Skeletal muscle tissue (tissue), 4 donors: ENCODE measurements around the gene MYLK3. TPM values are rescaled to one million over a fixed set of nuclear protein-coding genes. Genes with fewer than 3 reads are reported as not detected.

Experiments
- H3K27ac ChIP-seq: one replicate; pipeline ENCODE4 v1.7.0; 2013; ENCODE audit warnings: mild to moderate bottlenecking, low read depth, low read length, inconsistent platforms
- H3K27me3 ChIP-seq, 3 donors: one replicate each; pipeline ENCODE4 v1.7.0; 2013; ENCODE audit warnings: low read length in 3 of 3; ENCODE audit not compliant: control insufficient read depth in 3 of 3, insufficient read depth in 3 of 3
- H3K36me3 ChIP-seq, 3 donors: one replicate each; pipeline ENCODE4 v1.7.0; 2013; ENCODE audit warnings: low read length in 3 of 3; ENCODE audit not compliant: control insufficient read depth in 3 of 3, insufficient read depth in 3 of 3
- H3K4me1 ChIP-seq, 3 donors: one replicate each; pipeline ENCODE4 v1.7.0; 2013; ENCODE audit warnings: low read length in 3 of 3, mild to moderate bottlenecking in 3 of 3; ENCODE audit not compliant: control insufficient read depth in 3 of 3, insufficient read depth in 3 of 3
- H3K4me3 ChIP-seq, 3 donors: one replicate each; pipeline ENCODE4 v1.7.0; 2013; ENCODE audit warnings: low read length in 3 of 3
- H3K9ac ChIP-seq, 3 donors: one replicate each; pipeline ENCODE4 v1.7.0; 2013; ENCODE audit warnings: low read length in 3 of 3, mild to moderate bottlenecking in 3 of 3, moderate library complexity in 2 of 3, low read depth in 1 of 3
- H3K9me3 ChIP-seq, 3 donors: one replicate each; pipeline ENCODE4 v1.7.0; 2013; ENCODE audit warnings: low read length in 3 of 3; ENCODE audit not compliant: control insufficient read depth in 3 of 3
- total RNA-seq: library from RNA; depleted of rRNA; stranded (reverse); fragments of >200 nt; gene quantifications from one replicate; pipeline ENCODE4 v1.2.3, GENCODE V29; 2014
- donor health status: Osteomylitis.

The MYLK3 gene
- total RNA-seq, result 13.6 TPM

DNA sequence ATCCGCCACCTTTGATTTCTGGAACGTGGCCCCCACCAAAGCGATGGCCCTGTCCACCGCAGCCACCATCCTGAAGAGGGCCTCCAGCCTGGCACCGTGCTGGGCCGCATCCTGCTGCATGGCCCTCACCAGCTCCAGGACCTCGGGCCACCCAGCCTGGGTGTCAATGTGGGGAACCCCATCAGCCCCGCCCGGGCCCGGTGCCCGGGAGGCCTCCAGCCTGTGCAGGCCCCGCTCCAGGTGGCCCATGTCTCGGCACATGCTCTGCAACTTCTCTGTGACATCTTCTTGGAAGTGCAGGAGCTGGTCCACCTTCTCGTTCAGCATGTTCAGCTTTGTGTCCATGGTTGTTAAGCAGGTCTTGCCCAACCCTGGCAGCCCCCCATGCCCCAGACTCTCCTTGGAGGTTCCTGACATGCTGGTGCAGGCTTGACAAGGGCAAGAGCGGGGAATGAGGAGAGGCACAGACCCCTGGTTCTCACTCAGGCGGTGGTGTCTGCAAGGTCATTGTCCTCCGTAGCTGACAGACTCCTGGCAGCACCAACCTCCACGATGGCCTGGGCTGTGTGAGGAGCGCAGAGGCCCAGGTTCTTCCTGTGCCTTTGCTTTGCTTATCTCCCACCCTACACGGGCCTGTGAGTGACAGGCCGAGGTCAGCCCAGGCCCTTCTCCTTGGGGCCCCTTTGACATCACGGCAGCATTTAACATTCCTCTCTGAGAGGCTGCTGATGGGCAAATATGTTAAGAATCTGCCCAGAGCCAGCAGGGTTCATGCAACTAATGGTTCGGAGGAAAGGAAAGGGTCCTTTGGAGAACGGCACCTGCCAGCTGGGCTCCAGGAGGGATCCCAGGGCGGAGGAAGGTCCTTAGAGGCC, at the start of gene MYLK3:
MYLK3 (minus strand) TSS at position 568 of the 875 bp plus-strand sequence; CDS start at position 417, 151 bp downstream.
- Histone ChIP-seq H3K27me3 (no peaks in the 10 kb centered on the region), H3K9me3 (no peaks in the 10 kb centered on the region), H3K27ac (peak within 1 kb of the TSS; percentile 91), H3K9ac (peak within 1 kb of the TSS; percentile 61 to 76 (median 76)), H3K4me1 (peaks cover 20 to 49% (median 36%) of the 10 kb centered on the region in 3 donors), H3K4me3 (peak within 1 kb of the TSS in 2 of 3 donors; percentile 37 to 52), H3K36me3 (no peaks in the 10 kb centered on the region)

DNA sequence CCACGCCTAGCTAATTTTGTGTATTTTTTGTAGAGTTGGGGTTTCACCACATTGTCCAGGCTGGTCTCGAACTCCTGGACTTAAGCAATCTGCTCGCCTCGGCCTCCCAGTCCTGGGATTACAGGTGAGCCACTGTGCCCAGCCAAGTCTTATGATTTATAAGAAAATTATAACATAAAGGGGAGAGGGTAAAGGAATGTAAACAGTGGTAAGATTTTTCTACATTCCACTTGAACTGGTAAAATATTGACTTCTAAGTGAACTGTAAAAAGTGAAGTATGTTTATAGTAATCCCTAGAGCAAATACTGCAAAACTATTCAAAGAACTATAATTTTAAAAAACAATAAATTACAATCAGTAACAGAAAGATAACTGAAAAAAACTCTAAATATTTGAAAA, 49.4 kb upstream of the MYLK3 start:
- Histone ChIP-seq H3K4me1 (no peaks in the 10 kb centered on the region), H3K9ac (no peak overlapping the region), H3K4me3 (no peak overlapping the region), H3K9me3 (no peaks in the 10 kb centered on the region), H3K27me3 (no peaks in the 10 kb centered on the region), H3K27ac (no peak overlapping the region), H3K36me3 (peaks cover 0 to 6% (median under 1%) of the 10 kb centered on the region in 3 donors)

DNA sequence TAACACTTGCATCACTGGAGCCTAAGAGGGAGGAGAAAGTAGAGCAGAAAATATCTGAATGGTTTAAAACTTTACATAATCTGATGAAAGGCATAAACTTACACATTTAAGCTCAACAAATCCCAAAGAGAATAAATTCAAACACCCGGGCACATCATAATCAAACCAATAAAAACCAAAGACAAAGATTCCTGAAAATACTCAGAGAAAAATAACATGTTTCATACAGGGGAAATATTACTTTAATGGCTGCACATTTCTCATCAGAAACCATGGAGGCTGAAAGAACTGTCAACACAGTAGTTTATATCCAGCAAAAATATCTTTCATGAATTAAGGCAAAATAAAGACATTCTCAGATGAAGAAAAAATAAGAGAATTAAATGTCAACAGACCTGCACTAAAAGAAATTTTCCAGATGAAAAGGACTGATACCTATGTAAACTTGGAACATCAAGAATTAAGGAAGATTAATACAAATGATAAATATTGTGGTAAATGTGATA, 48.7 kb upstream of the MYLK3 start:
- H3K4me1 ChIP-seq, result no peaks in the 10 kb centered on the region
- no peaks in the 10 kb centered on the region for H3K9me3 ChIP-seq
- H3K27ac ChIP-seq, result no peak overlapping the region
- H3K9ac ChIP-seq, result no peak overlapping the region
- H3K36me3 ChIP-seq, result peaks cover 0 to 5% (median 0%) of the 10 kb centered on the region in 3 donors
- no peaks in the 10 kb centered on the region for H3K27me3 ChIP-seq
- H3K4me3 ChIP-seq, result no peak overlapping the region

DNA sequence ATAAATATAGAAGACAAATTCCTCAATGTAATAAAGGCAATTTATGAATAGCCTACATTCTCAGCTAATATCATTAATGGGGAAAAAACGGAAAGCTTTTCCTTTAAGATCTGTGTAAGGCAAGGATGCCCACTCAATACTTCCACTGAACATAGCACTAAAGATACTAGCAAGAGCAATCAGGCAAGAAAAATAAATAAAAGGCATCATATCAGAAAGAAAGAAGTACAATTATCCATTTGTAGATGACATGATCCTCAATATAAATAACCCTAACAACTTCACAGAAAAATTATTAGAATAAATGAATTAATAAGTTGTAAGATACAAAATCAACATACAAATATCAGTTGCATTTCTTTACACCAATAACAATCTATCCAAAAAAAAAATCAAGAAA, 45.7 kb upstream of the MYLK3 start:
- no peak overlapping the region for H3K27ac ChIP-seq
- no peaks in the 10 kb centered on the region for H3K4me1 ChIP-seq
- H3K27me3 ChIP-seq, result no peaks in the 10 kb centered on the region
- H3K9ac ChIP-seq, result no peak overlapping the region
- H3K4me3 ChIP-seq, result no peak overlapping the region
- H3K9me3 ChIP-seq, result no peaks in the 10 kb centered on the region
- peaks cover 0 to 5% (median 0%) of the 10 kb centered on the region in 3 donors for H3K36me3 ChIP-seq

DNA sequence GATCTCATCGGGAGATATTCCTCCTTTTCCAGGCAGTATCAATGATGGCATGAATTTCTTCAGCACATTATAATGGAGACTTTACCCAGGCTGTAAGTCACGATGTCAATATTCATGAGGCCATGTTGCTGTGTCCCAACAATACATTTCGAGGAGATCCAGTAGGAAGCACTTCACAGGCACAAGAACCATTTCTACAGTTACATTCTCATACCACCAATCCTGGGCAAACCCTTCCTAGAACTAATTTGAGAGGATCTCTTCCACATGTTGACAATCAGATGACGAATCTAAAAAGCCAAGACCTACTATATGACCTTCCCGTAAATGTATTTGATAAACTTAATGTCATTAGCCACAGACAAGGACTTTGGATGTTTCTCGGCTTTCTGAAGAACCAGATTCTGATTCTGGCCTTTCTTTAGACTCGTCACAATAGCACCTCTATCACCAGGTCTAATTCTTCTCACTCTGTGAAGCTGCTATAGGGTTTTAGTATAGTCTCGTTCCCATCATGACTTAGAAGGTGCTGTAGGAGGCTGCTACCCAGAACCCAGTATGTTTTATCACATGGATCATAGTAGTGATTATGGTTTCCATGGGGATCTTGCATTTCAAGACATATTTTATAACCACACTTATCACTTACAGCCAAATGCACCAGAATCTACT, 42.6 kb upstream of the MYLK3 start:
- Histone ChIP-seq H3K9ac (peak overlapping the region in 2 of 3 donors; percentile 61 to 86), H3K4me1 (no peaks in the 10 kb centered on the region), H3K36me3 (no peaks in the 10 kb centered on the region), H3K27me3 (no peaks in the 10 kb centered on the region), H3K9me3 (no peaks in the 10 kb centered on the region), H3K4me3 (peak overlapping the region in 1 of 3 donors; percentile 86), H3K27ac (no peak overlapping the region)

DNA sequence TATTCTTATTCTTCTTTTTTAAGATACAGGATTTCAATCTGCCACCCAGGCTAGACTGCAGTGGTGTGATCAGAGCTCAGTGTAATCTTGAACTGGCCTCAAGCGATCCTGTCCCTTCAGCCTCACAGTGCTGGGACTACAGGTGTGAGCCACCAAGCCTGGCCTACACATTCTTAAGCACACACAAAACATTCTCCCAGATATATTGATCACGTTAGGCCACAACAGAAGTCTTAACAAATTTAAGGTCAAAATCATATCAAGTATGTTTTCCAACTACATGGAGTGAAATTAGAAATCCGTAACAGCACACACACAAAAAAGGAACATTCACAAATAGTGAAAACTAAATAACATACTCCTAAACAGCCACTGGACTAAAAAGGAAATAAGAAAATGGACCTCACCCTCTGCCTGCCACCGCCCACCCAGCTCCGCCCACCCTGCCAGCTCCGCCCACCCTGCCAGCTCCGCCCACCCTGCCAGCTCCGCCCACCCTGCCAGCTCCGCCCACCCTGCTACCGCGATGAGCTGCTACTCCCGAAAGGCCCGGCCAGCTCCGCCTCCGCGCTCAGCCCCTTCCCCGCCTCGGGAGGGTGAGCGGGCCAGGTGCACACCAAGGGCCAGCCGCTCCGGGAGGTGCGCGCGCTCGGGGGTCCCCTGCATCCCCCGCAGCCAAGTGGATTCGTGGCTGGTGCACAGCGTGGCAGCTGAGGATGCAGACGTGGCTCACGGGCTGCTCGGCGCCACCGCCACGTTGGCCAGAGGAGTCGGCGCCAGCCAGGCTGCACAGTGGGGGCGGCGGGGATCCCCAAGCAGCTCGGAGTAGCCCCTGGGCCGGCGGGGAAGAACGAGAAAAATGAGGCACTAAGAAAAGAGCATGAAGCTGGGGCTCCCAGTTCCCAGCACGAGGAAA, 41.6 kb upstream of the MYLK3 start:
- Histone ChIP-seq H3K4me1 (no peaks in the 10 kb centered on the region), H3K9me3 (no peaks in the 10 kb centered on the region), H3K36me3 (no peaks in the 10 kb centered on the region), H3K4me3 (peak overlapping the region; percentile 59 to 87 (median 86)), H3K27me3 (no peaks in the 10 kb centered on the region), H3K9ac (peak overlapping the region; percentile 34 to 86 (median 61)), H3K27ac (no peak overlapping the region)

DNA sequence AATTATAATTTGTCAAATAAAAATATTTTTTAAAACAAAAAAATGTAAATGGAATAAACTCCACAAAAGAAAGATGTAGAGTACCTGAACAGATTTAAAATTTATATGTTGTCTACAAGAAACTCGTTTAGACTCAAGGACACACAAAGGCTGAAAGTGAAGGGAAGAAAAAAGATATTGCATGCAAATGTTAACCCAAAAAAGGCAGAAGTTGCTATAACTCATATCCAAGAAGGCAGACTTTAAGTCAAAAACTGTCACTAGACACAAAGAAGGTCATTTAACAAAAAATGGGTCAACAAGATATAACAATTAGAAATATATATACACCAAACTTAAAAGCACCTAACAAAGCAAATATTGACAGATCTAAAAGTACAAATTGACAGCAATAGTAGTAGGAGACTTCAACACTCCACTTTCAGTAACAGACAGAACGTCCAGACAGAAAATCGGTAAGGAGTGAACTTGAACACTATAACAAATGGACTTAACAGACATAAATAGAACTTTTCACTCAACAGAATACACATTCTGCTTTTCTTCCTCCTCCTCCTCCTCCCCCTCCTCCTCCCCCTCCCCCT, 40.8 kb upstream of the MYLK3 start:
- Histone ChIP-seq H3K9me3 (no peaks in the 10 kb centered on the region), H3K4me1 (no peaks in the 10 kb centered on the region), H3K36me3 (no peaks in the 10 kb centered on the region), H3K27ac (no peak overlapping the region), H3K4me3 (no peak overlapping the region), H3K9ac (no peak overlapping the region), H3K27me3 (no peaks in the 10 kb centered on the region)

DNA sequence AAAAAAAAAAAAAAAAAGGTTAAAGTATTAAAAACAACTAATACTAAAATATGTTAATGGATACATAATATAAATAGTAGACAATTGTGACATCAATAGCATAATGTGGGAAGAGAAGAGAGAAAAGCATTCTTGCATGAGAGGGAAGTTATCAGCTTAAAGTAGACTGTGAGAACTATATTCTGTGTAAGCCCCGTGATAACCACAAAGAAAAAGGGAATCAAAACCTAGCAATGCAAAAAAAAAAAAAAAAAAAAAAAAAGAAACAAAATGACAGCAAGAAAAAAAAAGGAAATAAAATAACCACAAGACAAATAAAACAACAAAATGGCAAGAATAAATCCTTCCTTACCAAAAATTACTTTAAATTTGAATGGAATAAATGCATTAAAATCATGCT, 39.8 kb upstream of the MYLK3 start:
- H3K4me1 ChIP-seq, result no peaks in the 10 kb centered on the region
- H3K36me3 ChIP-seq, result no peaks in the 10 kb centered on the region
- no peak overlapping the region for H3K27ac ChIP-seq

DNA sequence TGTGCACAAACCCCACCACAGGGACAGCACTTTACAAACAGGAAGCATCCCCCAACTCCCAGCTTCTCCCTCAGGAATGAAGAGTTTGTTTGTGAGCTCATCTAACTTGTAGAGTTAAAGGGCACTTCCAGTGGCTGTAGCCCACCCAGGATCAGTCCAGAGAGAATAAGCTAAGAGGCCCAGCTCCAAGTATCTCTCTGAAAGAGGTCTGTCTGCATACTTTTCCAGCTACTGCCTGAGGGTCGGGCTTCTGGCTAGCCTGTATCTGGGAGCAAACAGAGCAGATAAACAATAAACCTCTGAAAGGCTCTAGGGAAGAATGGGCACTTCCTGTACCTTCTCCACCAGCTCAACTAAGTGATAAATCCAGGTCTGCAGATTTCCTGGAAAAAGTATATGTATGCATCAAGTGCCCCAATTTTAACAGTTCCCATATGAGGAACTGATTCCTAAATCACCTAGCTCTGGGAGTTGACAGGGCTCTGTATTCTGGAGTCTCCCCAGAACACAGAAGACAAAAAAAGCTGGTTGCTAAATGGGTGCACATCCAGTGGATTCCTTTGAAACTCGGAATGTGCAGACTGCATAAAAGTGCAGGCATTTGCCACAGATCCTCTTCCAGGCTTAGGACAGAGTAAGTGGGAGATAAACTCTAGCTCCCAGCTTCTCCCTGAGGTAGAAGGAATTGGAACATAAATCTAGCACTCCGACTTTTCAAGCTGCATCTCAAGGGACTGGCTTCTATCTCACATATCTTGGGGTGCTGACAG, 37.1 kb upstream of the MYLK3 start:
- no peaks in the 10 kb centered on the region for H3K36me3 ChIP-seq
- no peaks in the 10 kb centered on the region for H3K9me3 ChIP-seq
- H3K9ac ChIP-seq, result no peak overlapping the region
- H3K27me3 ChIP-seq, result no peaks in the 10 kb centered on the region
- no peaks in the 10 kb centered on the region for H3K4me1 ChIP-seq
- no peak overlapping the region for H3K27ac ChIP-seq
- no peak overlapping the region for H3K4me3 ChIP-seq

More for the DNA sequence above, 39.8 kb upstream of the MYLK3 start:
- Histone ChIP-seq H3K9me3 (no peaks in the 10 kb centered on the region), H3K9ac (no peak overlapping the region), H3K27me3 (no peaks in the 10 kb centered on the region), H3K4me3 (no peak overlapping the region)
